ENCODE data around the gene C4orf50. TPM values are rescaled to one million over a fixed set of nuclear protein-coding genes. Genes with fewer than 3 reads are reported as not detected.
A peak's percentile ranks its signal among the peaks of the same experiment; 100 is the strongest.

Gene C4orf50
- total and polyA plus RNA-seq, 11 donors = 0.05 to 0.11 TPM; not detected in 9

- no peak for TF ChIP-seq CTCF (IDR thresholded peaks at IDR 0.05)
- no peak for TF ChIP-seq POLR2A (IDR thresholded peaks at IDR 0.05)
- DNase-seq (no peak), ATAC-seq (no peak)
- no peak overlapping the region for H3K27ac ChIP-seq
- H3K27me3 ChIP-seq = peaks cover 0 to 40% (median 3%) of the 10 kb centered on the region in 9 donors
- H3K36me3 ChIP-seq = no peaks in the 10 kb centered on the region
- H3K4me3 ChIP-seq = no peak overlapping the region
- intact Hi-C loops (cut with DNase I) = no loop called here
- peaks cover 0 to 6% (median 0%) of the 10 kb centered on the region in 12 donors for H3K4me1 ChIP-seq
- WGBS, 4 donors = 65 to 69% (median 68%) methylated on average over 20 of the region's 20 CpGs
- H3K9me3 ChIP-seq = no peaks in the 10 kb centered on the region
These were observed 58.8 kb downstream of the C4orf50 start for GRCh38 chr4:5959211-5959982.

- no peaks in the 10 kb centered on the region for H3K9me3 ChIP-seq
- peaks cover 0 to 6% (median 0%) of the 10 kb centered on the region in 12 donors for H3K4me1 ChIP-seq
- peaks cover 0 to 43% (median 3%) of the 10 kb centered on the region in 9 donors for H3K27me3 ChIP-seq
- DNase-seq = no peak
- H3K27ac ChIP-seq = no peak overlapping the region
- H3K4me3 ChIP-seq = no peak overlapping the region
- TF ChIP-seq CTCF (IDR thresholded peaks at IDR 0.05) = no peak
- TF ChIP-seq POLR2A (IDR thresholded peaks at IDR 0.05) = no peak
- no peaks in the 10 kb centered on the region for H3K36me3 ChIP-seq
- 85 to 88% (median 86%) methylated on average over 10 to 15 of the region's 15 CpGs for WGBS, 4 donors
- ATAC-seq = no peak
- intact Hi-C loops (cut with DNase I) = no loop called here
These were observed 60.0 kb downstream of the C4orf50 start for GRCh38 chr4:5958199-5958735.

- H3K27ac ChIP-seq = no peak overlapping the region
- 77 to 79% (median 77%) methylated on average over 14 to 16 of the region's 16 CpGs for WGBS, 4 donors
- no peaks in the 10 kb centered on the region for H3K9me3 ChIP-seq
- TF ChIP-seq CTCF (IDR thresholded peaks at IDR 0.05) = no peak
- no peak for TF ChIP-seq POLR2A (IDR thresholded peaks at IDR 0.05)
- H3K36me3 ChIP-seq = no peaks in the 10 kb centered on the region
- peaks cover 0 to 46% (median 2%) of the 10 kb centered on the region in 9 donors for H3K27me3 ChIP-seq
- DNase-seq = no peak
- no peak for ATAC-seq
- intact Hi-C loops (cut with DNase I) = no loop called here
- H3K4me1 ChIP-seq = peaks cover 0 to 6% (median 0%) of the 10 kb centered on the region in 12 donors
- H3K4me3 ChIP-seq = no peak overlapping the region
These were observed 61.2 kb downstream of the C4orf50 start for GRCh38 chr4:5957076-5957475.

GRCh38 chr4:5956285-5957021, 61.8 kb downstream of the C4orf50 start:
- TF ChIP-seq POLR2A (IDR thresholded peaks at IDR 0.05) (no peak), CTCF (IDR thresholded peaks at IDR 0.05) (no peak)
- Histone ChIP-seq H3K4me3 (no peak overlapping the region), H3K9me3 (no peaks in the 10 kb centered on the region), H3K27ac (no peak overlapping the region), H3K4me1 (peaks cover 0 to 6% (median 0%) of the 10 kb centered on the region in 12 donors), H3K27me3 (peaks cover 0 to 43% (median 3%) of the 10 kb centered on the region in 9 donors), H3K36me3 (no peaks in the 10 kb centered on the region)
- intact Hi-C loops (cut with DNase I) = no loop called here
- WGBS, 4 donors = 28 to 37% (median 31%) methylated on average over 12 to 16 of the region's 16 CpGs
- DNase-seq (peak in 1 of 5 donors; percentile 23), ATAC-seq (peak in 1 of 4 donors; percentile 33)

Measured in heart left ventricle (tissue), 16 donors.